Activated T-helper 1 cell treated with anti-CD3 and anti-CD28 coated beads, Interleukin-2, amount 50 U/mL, for 16 hours (primary cell): ENCODE results near the gene CRTC2.
A peak's percentile ranks its signal among the peaks of the same experiment; 100 is the strongest.

Experiments used
- DNase-seq, 2 donors: peaks; one replicate each; pipeline ENCODE4 v3.0.0-alpha.2; 2020; ENCODE audit warnings: low read depth in 1 of 2, low spot score in 1 of 2

The CRTC2 gene

GRCh38 chr1:153976819-153977249, 18.4 kb upstream of the CRTC2 start:
- DNase-seq, result no peak

- DNase-seq, result no peak
Observed at GRCh38 chr1:153973525-153973924, 15.1 kb upstream of the CRTC2 start.

GRCh38 chr1:153973071-153973470, 14.7 kb upstream of the CRTC2 start:
- DNase-seq, result no peak

DNA sequence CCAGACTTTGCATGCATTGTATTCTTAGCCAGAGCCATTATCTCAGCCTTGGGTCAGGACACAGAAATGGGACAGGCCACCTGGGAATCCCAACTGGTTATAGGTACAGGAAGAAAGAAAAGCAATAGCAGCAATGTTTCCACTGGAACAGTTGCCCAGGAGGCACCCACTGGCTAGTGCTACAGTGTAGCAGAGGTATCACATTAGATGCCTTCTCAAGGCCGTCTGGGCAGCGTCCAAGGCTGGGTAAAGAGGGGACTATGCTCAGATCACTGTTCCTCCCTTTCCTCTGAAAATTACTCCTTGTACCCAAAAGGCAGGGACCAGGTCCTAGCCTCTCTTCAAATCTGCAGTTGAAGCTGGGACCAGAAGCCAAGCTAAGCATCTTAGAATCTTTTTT, 11.9 kb upstream of the CRTC2 start:
- no peak for DNase-seq

DNA sequence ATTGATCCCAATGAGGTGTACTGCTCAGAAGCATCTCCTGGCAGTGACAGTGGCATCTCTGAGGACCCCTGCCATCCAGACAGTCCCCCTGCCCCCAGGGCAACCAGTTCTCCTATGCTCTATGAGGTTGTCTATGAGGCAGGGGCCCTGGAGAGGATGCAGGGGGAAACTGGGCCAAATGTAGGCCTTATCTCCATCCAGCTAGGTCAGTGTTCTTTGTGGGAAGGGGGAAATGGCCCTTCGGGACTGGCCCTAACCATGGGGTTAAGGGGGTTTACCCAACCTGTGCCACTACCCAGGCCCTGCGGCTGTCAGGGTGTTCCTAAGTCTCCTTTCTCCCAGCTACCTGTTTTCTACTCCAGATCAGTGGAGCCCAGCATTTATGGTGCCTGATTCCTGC, 10.6 kb upstream of the CRTC2 start:
- no peak for DNase-seq

GRCh38 chr1:153968408-153968807, 10.0 kb upstream of the CRTC2 start:
- DNase-seq, result no peak

GRCh38 chr1:153968000-153968363, 9.6 kb upstream of the CRTC2 start:
- no peak for DNase-seq

- DNase-seq, result peak; percentile 62 to 74
Observed at GRCh38 chr1:153967107-153967999, 8.9 kb upstream of the CRTC2 start, which contains the start of gene CREB3L4. Gene CREB3L4, plus strand, starts transcription at chr1:153967902. Its CDS starts 624 bp downstream, at chr1:153968526.

DNA sequence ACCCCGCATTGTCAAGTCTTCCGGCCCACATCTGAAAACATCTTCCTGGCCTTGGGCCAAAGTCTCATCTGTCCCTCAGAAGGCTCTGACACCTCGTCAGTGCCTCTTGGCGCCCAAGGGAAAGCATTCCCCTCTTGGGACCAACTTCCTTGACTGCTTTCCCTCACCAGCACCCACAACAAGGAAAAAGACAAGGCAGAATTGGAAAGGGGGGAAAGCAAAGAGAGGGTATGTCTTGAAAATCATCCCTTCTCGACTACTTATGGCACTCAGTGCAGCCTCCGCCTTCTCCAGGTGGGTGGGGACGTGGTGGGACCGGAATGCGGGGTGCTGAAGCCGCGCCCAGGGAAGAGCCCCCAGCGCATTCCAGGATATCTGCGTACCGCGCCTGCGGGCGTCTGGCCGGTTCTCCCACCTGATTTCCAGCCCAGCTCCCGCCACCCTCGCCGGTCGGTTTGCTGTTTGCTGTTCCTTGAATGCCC, 5.5 kb upstream of the CRTC2 start:
- DNase-seq, result no peak

DNA sequence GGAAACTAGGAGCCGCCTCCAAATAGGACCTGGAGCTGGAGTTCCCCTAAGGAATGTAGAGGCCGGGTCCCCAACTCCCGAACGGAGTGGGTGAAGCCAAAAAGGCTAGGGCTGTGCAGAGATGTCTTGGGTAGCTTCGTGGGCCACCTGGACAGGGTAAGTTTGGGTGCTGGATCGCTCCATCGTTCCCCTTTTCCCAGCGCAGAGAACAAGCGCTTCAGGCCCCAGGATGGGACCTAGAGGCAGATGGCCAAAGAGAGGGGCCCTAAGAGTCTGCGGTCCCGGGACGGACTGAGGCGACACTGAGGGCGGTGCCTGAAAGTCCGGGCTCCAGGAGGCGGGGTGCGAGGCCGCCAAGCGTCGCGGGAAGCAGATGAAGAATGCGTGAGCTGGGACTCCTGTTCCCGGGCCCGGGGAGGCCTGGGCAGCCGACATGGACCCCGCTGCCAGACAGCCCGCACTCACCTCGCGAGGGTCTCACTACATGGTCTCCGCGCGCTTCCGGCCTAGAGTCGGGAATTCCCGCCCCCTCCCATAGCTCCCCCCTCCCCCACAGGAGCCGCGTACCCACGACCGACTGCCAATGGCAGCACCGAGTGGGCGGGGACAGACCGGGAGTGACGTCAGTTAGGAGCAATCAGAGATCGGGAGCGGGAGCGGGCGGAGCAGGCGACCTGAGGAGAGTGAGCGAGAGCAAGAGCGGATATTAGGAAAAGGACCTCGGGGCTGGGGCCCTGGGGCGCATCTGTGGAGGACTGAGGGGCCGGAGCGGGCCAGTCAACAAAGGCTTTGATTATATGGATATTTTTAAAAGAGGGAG, 4.8 kb upstream of the CRTC2 start, which contains the start of gene SLC39A1:
Gene SLC39A1, minus strand, starts transcription at position 508 of the 820 bp plus-strand sequence. CDS start 822 bp downstream, outside the sequence.
- peak; percentile 88 to 90 for DNase-seq

DNA sequence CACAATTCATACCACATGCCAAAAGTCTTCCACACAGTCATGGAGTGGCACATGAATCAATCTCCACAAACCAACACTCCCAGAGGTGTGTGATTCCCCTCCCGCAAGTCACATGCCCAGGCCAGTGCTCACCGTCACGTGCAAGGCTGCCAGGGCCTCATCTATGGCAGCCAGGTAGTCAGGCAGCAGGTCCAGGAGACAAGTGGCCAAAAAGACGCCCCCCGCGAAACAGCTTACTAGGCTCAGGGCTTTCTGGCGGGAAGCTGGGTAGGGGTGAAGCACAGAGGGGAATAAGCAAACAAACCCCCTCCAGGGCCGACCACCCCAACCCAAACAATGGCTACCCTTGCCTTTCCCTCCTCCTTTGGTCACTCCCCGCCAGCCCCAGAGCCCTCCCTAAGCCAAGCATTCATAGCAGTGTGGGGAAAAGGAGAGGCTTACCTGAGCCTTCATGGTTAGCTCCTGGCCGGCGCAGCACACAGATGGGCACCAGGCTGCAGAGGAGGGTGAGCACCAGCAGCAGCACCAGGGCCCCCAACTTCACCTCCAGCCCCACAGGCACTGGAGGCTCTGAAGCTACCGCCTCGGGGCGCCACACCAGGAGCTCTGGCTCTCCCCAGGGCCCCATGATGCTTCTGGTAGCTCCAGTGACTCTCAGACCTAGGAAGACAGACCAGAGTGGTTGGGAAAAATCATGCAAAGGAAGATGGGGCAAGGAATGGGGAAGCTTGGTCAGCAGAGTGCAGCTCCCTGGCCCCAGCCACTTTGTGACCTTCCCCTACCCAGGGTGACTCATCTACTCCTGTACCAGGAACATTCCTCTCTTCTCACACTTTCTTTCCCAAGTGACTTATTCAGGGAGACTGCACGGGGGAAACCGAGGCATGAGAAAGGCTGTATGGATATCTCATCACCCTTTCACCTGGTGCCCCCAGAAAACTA, 3.9 kb upstream of the CRTC2 start:
- no peak for DNase-seq

- no peak for DNase-seq
Observed at GRCh38 chr1:153961421-153961820, 3.0 kb upstream of the CRTC2 start.

DNA sequence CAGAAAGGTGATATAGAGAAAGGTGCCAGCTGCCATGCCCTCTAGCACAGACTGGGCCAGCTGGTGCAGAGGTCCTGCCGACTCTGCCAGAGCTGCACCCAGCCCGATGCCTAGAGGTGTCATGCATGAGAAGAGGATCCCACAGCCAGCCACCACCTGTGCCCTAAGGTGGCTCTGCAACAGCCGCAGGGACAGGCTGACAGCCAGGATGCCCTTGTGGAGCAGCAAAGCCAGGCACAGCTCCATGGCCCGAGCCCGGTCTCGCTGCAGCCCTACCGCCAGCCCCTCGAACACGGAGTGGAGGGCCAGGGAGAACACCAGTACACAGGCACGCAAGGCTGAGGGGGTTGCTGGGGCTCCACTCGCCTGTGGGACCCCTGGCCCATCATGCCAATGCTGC, 1.8 kb upstream of the CRTC2 start:
- no peak for DNase-seq

DNA sequence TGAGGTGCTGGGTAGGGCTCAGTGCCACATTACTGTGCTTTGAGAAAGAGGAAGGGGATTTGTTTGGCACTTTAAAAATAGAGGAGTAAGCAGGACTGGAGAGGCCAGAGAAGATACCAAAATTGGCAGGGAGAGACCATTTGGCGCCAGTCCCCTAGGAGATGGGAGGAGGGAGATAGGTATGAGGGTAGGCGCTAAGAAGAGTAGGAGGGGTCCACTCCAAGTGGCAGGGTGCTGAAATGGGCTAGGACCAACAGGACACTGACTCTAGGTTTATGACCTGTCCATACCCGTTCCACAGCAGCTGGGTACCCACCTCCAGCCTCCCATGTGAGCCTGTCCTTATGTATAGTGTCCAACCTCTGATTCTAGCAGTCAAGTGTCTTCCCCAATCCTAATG, 1.0 kb upstream of the CRTC2 start:
- no peak for DNase-seq

GRCh38 chr1:153958961-153959260, 499 bp upstream of the CRTC2 start:
- DNase-seq, result no peak

DNA sequence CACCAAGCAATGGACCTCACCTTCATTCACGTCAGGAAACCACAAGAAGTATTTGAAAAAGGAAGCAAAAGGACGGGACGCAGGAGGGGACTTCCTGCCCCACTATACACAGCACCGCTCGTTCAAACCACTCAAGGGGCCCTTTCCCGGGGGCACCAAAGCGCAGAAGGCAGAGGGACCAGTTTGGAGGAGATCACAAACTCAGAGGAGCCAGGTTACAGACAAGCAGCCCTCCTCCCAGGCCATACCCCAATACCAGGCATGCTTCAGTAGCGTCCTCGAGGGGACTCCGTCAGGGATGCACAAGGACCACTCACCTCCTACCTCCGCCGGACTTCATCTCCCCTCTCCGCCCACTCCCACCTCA, 685 bp downstream of the CRTC2 start:
- peak in 1 of 2 donors; percentile 14 for DNase-seq

DNA sequence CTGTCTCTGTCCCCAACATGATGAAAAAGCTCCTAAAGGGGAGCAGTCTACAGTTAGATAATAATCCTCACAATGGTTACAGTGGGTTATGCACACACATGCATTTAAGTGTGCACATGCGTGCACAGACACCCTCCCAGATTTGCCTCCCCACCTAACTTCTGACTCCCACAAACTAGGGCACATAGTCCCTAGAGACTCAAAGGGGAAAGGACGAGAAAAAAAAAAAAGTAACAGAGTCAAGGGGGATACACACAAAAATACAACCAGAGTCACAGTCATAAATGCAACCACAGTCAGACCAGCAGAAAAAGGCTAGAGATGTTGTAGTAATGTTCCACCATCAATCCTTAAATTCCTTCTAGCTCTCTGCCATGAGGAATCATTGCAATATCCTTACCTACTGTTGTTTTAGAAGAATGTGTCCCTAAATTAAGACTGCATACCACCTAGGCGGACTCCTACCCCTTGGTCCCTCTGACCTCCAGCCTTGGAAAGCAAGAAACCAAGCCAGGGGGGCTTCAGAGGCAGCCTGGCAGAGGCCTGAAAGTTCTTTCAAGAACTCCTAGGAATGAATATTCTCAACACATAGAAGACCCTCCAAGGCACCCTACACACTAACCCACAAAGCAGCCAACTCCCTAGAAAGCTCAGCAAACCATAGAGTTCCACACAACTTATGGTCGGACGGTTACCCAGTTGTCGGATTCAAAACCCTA, 1.3 kb downstream of the CRTC2 start:
- no peak for DNase-seq

DNA sequence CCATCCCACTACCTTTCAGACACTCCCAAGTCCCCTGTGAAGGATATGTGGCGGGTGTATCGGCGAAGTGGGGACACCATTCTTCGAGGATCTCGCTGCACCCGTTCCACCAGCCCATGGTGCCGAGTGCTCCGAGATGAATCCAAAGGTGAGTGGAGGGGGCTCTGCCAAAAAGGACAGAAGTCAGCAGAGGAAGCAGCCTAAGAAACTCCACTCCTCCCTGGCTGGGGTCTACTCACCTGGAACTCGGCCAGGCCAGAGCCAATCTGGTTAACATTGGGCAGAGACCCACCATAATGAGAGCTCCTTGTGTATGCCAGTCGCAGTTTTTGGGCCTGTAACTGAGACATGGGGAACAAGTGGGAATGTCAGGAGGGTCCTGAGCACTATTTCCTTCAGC, 3.6 kb downstream of the CRTC2 start:
- DNase-seq, result no peak

DNA sequence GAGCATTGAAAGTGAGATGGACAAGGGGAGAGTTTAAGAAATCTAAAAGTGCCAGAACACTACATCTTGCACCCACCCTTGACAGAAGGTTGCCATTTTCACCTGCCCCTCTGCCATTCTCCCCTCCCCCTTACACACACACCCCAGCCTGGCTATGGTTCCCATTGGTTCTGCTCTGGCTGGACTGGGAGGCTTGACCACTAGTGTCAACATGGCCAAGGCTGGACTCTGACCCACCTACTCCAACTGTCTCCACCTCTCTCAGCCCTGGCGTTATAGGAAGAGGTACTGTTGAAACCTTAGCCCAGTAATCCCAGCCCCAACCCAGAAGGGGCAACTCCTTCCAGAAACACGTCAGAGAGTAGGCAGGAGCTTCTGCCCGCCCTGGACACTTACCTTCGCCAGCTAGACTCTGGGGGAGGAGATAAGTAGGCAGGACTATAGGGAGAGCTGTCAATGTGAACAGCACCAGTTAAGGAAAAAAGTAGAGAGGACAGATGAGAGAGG, 4.5 kb downstream of the CRTC2 start:
- DNase-seq, result no peak

GRCh38 chr1:153951801-153952200, 6.6 kb downstream of the CRTC2 start:
- no peak for DNase-seq
